GM19455 (cell line): ENCODE measurements around the gene POLR2C.
"Not testable (repeated sequence)": the region's sequence is repeated elsewhere in the genome, so short reads cannot be mapped to it uniquely, and the experiment has no call there.

Experiments used
- ATAC-seq: cut with Tn5 transposase; IDR thresholded peaks from one replicate; pipeline ENCODE4 v1.9.1; 2021; ENCODE audit not compliant: unreplicated experiment

POLR2C gene

GRCh38 chr16:57478396-57479204 lies 16.1 kb downstream of the POLR2C start:
- no peak for ATAC-seq

- ATAC-seq: no peak
These were observed 16.9 kb downstream of the POLR2C start for GRCh38 chr16:57479205-57479975.

- ATAC-seq: no peak
These were observed 17.7 kb downstream of the POLR2C start for GRCh38 chr16:57479976-57480753.

- no peak for ATAC-seq
These were observed 18.3 kb downstream of the POLR2C start for GRCh38 chr16:57480754-57481230.

- ATAC-seq: no peak
These were observed 18.9 kb downstream of the POLR2C start for GRCh38 chr16:57481421-57481820.

DNA sequence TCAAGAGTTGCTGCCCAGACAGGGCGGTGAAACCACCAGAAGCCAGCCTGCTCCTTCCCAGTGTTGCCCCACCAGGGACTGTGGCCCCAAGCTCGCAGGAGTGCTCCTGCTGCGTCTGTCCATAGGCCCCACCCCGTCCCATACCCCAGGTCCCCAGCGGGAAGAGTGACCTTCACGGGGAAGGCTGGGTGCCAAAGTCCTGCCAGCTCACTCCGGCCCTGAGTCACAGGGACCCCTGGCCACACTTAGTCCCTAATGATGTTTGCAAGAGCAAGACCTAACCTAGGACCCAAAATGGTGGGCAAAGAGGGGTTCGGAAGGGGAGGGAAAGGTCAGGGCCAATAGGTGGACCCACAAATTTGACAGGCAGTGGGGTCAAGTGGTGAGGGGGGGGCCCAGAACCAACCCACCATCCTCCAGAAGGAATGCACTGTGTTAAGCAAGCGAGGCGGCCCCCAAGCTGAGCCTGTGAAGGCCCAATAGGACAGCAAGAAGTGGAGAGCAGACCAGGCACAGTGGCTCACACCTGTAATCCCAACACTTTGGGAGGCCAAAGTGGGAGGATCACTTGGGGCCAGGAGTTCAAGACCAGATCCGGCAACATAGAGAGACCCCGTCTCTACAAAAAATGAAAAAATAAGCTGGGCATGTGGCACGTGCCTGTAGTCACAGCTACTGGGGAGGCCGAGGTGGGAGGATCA lies 20.5 kb downstream of the POLR2C start:
- no peak for ATAC-seq

DNA sequence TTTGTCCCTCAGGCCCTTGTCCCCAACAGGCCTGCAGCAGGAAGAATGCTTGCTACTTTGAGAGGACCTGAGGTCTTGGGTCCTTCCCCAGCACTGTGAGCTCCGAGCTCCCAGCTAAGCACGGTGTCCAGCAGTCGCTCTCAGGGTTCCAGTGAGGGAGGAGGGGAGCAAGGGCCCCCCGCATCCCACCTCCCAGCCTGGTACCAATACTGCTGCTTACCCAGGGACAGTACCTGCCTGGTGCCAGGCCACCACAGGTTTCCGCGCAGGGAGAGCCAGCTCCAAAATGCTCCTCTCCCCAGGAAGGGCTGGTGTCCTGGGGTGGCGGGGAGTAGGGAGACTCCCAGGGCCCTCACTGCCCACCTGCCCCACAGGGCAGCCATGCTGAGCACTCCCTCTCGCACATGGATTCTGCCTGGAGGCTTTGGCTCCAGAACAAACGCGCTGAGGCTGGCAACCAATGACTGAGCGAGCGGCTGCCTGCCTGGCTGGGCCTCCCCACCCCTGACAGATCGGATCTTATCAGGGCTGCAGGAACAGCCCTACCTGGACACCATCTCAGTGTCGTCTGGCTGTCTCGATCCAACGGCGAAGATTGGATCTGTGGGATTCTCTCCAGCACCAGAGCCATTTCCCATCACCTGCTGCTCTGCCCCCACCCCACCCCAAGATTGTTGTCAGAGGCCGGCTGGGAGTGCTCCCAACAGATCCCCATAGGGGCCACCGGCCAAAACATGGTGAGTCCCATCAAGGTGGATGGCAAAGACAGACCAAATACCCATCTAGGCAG lies 21.4 kb downstream of the POLR2C start:
- ATAC-seq: no peak

DNA sequence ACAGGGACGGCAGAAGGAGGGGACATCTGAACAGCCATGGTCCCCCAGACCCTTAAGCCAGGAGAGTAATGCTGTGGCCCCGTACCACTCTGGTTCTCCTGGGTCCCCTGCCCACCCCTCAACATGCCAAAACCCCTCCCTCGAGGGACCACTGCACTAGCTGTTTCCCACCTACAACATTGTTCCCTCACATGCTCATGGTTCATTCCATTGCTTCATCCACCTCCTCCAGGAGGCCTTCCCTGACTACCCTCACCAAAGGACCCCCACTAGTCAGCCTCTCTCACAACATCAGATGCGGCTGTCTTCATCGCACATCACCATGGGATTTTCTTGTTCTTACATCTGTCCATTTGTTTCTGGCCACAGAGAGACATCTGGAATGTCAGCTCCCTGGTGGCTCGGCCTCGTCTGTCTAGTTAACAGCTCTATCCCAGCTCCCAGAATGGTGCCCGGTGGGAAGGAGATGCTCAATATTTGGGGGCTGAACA lies 22.1 kb downstream of the POLR2C start:
- no peak for ATAC-seq

GRCh38 chr16:57485091-57485915 lies 22.8 kb downstream of the POLR2C start:
- ATAC-seq: no peak

DNA sequence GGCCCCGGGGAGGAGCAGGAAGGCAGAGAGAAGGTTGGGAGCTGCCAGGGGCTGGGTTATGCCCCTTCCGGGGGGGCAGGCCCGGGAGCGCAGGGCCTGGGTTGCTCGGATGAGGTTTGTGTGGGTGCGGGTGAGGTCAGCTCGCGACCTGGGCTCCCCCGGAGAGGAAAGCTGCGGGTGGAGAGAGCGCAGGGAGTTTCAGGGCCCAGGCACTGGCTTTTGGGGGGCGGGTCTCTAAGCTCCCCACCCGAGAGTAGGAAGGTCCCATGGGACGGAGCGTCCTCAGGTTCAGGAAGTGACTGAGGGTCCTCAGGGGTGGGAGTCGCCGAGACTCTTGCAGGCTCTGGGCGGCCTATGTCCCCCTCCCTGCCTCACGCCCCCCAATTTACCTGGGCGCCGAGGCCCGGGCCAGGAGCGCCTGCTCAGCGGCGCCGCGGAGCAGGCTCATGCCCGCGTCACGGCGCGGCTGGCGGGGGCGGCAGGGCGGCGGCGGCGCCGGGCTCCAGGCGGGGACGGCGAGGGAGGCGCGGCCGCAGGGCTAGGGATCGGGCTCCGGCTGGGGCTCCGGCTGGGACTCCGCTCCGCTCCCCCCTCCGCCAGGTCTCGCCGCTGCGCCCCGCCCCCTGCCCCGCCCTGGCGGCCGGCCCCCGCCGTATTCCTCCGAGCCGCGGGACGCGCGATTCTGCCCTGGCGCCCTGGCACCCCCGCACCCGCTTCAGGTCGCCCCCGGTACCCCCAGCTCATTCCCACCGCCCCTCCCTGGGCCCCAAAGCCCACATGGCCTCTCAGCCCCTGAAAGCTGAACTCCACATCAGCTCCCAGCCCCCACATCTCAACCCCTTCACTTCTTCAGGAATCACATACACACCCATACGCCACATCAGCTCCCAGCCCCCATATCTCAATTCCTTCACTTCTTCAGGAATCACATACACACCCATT lies 23.7 kb downstream of the POLR2C start, which contains the start of gene DOK4:
Gene DOK4 (minus strand): TSS at position 578 of the 942 bp plus-strand sequence. CDS start 6,986 bp downstream, outside the sequence.
- peak; percentile 89 for ATAC-seq

GRCh38 chr16:57486858-57487834 lies 24.7 kb downstream of the POLR2C start:
- ATAC-seq: no peak

DNA sequence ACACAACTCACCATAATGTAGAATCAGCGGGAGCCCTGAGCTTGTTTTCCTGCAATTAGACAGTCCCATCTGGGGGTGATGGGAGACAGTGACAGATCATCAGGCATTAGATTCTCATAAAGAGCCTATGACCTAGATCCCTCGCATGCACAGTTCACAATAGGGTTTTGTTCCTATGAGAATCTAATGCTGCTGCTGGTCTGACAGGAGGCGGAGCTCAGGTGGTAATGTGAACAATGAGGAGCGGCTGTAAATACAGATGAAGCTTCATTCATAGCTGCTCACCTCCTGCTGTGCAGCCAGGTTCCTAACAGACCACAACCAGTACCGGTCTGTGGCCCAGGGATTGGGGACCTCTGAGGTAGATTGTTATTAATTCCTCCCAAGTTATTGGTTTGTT lies 26.8 kb downstream of the POLR2C start:
- no peak for ATAC-seq

GRCh38 chr16:57493767-57494166 lies 31.3 kb downstream of the POLR2C start:
- ATAC-seq: no peak

DNA sequence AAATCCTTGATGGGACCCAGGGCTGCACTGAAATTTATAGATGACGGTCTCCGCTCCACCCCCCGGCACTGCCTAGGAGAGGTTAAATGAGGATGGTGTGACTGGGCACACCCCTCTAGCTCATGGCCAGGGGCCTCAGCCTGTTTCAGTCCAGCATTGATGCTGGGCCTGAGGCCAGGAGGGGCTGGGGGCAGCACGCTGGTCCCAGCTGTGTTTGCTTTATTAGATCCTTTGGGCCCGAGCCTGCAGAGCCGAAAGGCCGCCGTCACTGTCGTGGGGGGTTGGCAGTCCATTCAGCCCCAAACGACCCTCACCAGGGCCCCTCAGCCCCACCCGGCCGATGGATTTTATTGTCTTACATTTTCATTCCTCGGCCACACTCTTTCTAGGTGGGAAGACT lies 34.6 kb downstream of the POLR2C start:
- no peak for ATAC-seq

GRCh38 chr16:57498031-57498430 lies 35.6 kb downstream of the POLR2C start:
- ATAC-seq: no peak

DNA sequence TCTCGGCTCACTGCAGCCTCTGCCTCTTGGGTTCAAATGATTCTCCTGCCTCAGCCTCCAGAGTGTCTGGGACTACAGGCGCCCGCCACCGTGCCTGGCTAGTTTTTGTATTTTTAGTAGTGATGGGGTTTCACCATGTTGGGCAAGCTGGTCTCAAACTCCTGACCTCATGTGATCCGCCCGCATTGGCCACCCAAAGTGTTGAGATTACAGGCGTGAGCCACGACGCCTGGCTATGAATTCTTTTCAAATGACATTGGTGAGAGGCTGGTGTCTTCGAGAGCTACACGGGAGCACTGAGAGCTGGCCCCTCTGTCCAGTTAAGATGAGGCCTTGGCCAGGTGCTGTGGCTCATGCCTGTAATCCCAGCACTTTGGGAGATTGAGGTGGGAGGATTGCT lies 37.5 kb downstream of the POLR2C start:
- not testable (repeated sequence) for ATAC-seq
